ENCODE data around the gene EOGT.

The EOGT gene

GRCh38 chr3:68953816-68954444 is 59.6 kb downstream of the EOGT start:
- no peak for DNase-seq

DNA sequence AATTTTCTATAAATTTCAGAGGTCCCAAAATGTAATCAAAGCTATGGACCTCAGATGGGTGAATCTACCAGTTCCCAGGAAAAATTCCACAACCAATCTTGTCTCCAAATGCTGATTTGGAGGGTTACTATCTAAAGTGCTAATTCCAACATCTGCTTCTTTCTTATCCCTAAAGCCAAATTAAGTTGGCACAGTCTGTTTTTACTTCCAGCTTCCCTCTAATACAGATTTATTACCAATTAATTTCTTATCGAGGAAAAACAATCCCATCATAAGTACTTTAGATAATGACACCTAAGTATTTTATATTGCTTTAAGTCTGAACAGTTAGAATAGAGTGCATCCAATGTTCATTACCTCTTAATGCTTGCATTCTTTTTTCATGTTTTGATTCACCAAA is 68.3 kb downstream of the EOGT start:
- no peak for DNase-seq

DNA sequence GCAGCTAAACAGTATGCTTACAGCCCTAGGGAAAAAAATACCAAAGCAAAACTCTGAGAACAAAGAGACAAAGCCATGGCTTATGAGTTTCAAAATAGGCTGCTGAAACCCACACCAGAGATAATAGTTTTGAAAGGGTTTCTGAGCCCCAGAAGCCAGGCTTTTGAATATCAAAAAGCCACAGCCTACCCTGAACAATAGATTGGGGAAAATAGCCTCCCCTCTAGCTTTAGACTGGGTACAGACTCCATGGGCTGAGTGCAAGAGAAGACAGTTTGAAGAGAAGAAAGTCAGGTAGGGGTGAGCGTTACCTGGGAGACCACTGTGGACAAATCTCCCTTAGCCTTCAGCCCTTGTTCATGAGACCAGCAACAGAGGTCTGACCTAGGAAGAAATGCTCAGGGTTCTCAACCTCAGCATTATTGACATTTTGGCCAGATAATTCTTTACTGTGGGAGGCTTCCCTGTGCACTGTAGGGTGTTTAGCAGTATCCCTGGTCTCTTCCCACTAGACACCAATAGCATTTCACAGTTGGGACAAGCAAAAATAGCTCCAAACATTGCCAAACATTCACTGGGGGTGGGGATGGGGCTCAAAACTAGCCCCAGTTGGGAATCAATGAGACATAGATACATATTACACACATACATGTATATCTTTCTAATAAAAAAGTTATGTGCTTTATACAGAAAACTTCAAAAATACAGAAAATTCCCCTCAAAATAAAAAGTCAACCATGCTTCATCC is 69.6 kb downstream of the EOGT start:
- no peak for DNase-seq

GRCh38 chr3:68941055-68941454 is 72.4 kb downstream of the EOGT start:
- DNase-seq = no peak

GRCh38 chr3:68936856-68937255 is 76.6 kb downstream of the EOGT start:
- no peak for DNase-seq

- DNase-seq = no peak
Observed at GRCh38 chr3:68935778-68936177, 77.7 kb downstream of the EOGT start.

GRCh38 chr3:68931406-68932149 is 81.9 kb downstream of the EOGT start:
- no peak for DNase-seq
